ENCODE measurements around the gene CERS1.

DNA sequence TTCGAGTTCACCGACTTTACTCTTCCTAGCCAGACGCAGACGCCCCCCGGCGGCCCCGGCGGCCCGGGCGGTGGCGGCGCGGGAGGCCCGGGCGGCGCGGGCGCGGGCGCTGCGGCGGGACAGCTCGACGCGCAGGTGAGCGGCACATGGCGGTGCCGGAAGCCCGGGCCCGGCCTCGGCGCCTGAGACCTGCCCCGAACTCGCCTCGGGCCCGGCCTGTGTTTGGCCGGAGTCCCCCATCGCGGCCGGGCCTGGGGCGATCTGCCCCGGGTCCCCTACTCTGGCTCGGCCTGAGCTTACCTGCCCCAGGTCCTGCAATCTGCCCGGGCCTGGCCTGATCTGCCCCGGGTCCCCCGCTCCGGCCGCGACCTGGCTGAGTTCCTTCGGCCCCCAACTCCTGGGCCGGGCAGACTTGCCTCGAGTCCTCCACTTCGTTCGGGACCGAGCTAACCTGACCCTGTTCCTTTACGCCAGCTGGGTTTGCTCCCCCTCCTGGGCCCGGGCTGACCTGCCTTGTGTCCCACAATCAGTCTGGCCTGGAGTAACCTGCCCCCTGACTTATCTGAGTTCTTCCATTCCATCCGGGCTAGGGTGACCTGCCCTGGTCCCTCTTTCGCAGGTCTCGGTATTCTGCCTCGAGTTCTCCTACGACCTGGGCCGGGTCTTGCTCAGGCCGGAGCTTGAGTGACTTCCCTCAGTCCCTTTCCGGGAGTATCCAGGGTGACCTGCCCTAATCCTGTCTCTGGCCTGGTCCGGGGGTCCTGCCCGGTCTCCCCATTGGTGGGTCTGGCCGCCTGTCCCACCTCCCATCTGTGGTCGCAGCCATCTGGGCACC, 63.4 kb downstream of the CERS1 start:
- no peak for TF ChIP-seq POLR2A (IDR thresholded peaks at IDR 0.05; ENCODE audit: low read depth, low read length)
- no peak for TF ChIP-seq POLR2AphosphoS5 (IDR thresholded peaks at IDR 0.05; ENCODE audit: low read depth, low read length)
- TF ChIP-seq TAF1 (IDR thresholded peaks at IDR 0.05; ENCODE audit: borderline replicate concordance, low read depth, low read length), result no peak
